ENCODE measurements around the gene FGF5. TPM values are rescaled to one million over a fixed set of nuclear protein-coding genes. Genes with fewer than 3 reads are reported as not detected.
"Not testable (repeated sequence)": the region's sequence is repeated elsewhere in the genome, so short reads cannot be mapped to it uniquely, and the experiment has no call there.

The FGF5 gene
- total RNA-seq: 2.5 and 9.0 TPM in 2 replicates

DNA sequence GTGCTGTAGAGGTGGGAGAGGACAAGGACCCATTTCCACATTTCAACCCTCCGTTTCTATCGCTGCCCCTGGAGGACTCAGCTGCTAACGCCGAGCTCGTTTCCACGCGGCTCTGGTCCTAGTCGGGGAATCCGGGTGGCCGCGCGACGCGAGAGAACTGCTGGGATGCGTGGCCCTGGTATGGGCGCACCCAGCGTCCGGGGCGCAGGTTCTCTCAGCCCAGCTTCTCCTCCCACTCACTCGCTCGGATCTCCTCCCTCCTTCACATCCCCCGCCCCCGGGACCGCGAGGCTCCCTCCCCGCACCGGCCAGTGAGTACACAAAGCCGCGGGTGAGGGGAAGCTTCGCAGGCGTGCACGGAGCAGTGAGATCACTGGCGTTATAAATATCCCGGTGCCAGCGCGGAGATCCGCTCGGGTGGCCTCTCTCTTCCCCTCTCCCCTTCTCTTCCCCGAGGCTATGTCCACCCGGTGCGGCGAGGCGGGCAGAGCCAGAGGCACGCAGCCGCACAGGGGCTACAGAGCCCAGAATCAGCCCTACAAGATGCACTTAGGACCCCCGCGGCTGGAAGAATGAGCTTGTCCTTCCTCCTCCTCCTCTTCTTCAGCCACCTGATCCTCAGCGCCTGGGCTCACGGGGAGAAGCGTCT lies at the start of gene FGF5:
TSS of gene FGF5 (plus strand) at position 412 of the 649 bp plus-strand sequence. CDS start at position 573, 161 bp downstream.
- DNase-seq (ENCODE audit: low read depth): peak; percentile 63

DNA sequence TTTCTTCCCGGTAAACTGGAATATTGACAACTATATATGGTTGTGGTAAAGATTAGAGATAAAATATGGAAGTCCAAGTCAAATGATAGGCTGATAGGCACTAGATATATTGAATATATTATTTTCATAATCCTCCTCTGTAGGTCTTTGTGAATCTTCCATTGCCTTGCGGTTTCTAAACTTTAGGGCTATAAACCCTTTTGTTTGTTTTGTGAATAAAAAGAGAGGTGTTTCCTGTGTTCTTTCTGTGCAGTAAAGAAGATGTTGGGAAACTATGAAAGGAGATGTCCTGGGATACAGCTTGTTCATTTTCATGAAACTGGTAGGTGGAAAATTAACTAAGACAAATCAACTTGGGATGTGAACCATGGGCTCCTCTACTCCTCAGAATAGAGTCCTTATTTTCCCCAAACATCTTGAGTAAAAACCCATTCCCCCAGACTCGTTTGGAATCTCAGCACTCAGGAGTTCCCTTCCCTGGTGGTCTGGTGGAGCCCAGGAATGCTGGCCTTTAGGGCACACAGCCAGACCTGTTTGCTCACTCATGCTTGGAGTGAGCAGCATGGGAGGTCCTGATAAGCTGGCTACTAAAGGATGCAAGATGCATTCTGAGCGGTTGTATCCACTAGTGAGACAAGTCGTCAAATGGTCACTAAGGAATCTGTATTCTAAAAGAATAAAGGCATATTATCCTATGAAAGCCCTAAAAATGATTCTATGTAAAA lies 47.0 kb upstream of the FGF5 start:
- DNase-seq (ENCODE audit: low read depth): peak; percentile 26

GRCh38 chr4:80220711-80221110 lies 45.8 kb upstream of the FGF5 start:
- no peak for DNase-seq (ENCODE audit: low read depth)

DNA sequence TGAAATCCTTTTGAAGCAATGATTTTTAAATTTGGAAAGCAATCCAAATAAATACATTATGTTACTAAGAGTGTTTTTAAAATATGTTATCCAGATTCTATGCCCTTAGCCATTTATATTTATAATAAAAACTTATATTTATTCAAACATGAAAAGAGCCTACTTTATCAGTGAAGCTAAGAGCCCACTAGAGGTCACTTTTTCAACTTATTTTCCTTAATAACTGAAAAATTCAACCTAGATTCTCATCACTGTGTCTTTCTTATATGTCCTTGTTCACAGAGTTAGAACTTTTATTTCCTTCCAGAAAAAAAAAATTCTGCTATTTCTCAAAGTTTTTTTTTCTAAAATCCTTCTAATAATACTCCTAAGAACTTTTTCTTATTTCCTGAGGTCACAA lies 45.3 kb upstream of the FGF5 start:
- peak; percentile 42 for DNase-seq (ENCODE audit: low read depth)

DNA sequence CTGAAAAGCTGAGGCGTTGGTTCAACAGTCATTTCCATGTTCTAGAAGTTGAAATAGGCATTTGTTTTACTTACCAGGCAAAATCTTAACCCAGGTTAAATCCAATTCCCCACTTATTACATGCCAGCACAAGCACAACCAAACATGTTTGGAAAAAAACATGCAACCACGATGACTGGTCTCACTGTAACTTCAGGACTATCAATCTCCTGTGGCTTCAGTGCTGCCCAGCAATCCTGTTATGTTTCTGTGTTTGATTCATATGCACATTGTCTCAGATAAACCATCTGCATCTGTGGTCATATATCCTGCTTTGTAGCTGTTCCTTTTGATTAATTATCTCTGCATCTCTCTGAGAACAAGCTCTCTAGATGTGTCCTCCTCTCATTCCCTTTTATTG lies 40.9 kb upstream of the FGF5 start:
- DNase-seq (ENCODE audit: low read depth): no peak

GRCh38 chr4:80226094-80226493 lies 40.4 kb upstream of the FGF5 start:
- DNase-seq (ENCODE audit: low read depth): no peak

GRCh38 chr4:80228460-80228859 lies 38.0 kb upstream of the FGF5 start:
- DNase-seq (ENCODE audit: low read depth): no peak

DNA sequence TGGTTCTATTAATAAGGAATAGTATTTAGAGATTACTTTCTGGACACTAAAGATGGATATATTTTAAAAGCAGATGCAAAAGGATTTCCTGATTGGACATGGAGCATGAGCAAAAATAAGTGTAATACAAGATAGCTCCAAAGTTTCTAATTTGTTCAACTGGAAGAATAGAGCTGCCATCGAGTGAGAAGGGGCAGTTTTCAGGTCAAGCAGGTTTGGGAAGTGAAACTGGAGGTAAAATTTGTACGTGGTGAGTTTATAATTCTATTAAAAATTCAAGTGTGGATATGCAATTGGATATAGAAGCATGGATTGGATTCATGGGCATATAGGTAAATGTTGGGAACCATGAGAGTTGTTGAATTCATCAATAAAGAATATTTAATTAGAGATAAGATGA lies 37.3 kb upstream of the FGF5 start:
- DNase-seq (ENCODE audit: low read depth): no peak

- DNase-seq (ENCODE audit: low read depth): no peak
Observed at GRCh38 chr4:80229590-80229989, 36.9 kb upstream of the FGF5 start.

DNA sequence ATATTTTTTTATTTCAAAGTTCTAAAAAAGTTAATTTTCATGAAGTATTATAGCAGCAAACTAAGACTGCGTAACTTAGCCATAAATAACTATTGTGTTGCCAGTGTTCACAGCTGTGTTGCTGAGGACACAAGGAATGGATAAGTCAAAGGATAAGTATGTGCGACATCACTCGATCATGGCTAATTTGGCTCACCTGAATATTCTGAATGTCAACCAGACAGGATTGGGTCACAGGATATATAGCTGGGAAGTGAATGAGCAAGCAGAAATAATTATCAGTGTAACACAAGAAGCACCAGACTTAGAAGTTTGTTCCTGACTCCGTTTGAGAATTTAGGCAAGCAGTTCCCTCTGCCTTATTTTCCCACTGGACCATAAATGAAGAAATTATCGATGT lies 35.3 kb upstream of the FGF5 start:
- no peak for DNase-seq (ENCODE audit: low read depth)

DNA sequence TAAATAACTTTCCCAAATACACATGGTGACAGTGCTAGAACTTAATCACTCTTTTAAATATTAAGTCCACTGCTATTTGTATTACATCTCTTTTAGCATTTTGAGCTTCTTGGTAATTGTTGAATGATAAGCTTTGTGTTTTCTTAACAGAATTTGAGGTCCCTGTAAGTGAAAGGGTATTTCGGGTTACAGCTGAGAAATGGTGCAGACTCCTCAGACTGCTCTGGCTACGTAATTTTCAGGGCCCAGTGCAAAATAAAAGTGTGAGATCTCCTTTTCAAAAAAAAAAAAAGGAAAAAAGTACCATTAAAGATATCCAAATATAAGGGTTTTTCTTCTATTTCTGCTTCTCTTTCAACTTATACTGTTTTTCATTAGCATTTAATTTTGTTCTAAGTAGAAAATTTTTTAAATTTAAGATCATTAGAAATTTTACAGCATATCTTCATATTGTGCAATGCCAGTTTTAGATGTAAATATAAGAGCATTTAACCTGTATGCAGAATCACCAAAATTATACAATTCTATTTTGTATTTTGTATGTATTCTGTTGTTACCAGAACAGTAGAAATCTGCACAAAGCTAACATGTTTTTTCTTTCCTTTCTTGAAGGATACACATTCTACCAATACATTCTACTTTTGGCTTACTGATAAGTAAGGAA lies 33.6 kb upstream of the FGF5 start:
- DNase-seq (ENCODE audit: low read depth): no peak

DNA sequence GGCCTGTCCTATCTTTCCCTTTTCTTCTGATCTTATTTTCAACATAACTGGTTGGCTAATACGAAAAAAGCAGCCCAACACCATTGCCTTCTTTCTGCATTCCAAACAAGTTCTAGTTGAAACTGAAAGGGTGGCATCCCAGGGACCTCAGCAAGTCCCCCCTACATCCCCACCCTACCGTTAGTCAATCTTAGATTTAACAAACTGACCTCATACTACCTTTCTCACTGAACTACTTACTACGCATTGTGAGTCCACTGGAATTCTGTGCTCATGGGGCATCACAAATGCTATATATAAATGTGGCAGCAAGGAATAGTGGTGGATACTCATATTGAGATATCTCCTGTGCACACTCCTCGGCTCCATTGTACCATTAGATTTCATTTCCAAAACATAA lies 33.1 kb upstream of the FGF5 start:
- no peak for DNase-seq (ENCODE audit: low read depth)

DNA sequence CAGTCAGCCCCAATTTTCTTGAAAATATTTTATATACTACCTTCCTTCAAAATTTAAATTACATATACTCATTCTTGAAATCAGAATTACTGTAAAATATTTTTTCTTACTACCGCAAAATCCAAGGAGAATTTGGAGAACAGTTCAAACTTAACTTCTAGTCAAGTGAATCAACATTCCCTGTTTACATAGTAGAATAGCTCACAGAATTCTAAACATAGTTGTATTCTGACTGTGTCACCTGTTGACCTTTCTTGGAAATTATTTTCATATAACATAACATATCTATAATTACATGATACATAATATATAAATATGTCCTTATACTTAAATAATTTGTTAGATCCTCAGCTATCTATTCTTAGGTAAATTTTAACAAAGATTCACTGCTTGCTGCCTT lies 31.0 kb upstream of the FGF5 start:
- no peak for DNase-seq (ENCODE audit: low read depth)

DNA sequence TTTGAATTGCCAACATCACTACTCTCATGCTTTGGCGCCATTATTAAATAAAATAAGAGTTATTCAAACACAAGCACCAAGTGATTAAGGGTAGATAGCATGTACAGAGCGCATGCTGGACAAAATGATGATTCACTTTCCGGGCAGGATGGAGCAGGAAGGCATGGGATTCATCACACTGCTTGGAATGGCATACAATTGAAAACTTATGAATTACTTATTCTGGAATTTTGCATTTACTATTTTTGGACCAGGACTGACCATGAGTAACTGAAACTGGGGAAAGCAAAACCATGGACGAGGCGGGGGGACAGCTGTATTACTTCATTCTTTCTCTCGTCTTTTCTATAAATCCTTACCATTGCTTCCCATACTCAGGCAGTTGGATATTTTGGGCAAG lies 28.5 kb upstream of the FGF5 start:
- DNase-seq (ENCODE audit: low read depth): peak; percentile 45

DNA sequence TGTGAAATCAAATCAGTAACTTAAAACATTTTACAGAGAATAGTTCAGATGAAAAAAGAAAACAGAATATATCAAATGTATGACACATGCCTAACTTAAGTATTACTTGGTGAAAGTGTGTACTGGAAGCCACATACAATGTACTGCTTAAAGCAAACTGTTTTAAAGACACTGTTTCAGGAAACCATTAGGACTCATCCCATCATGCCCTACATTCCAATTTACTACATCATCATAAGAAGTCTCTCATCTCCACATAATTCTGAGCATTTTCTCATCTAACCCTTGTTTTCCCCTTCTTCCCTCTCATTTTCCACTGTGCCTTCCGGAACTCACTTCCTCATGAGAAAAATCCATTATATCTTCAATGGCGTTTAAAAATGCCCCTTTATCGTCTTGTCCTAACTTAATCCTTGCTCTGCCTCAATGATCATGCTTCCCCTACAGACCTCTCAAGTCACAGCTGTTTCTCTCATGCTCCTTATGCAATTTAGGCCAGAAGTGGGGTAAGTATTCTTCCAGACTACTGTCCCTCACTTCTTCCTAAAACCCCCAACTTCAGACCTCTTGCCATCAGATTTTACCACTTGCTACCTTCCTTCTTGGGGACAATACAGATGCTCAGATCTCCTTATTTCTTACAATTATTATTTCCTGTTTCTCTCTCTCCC lies 26.8 kb upstream of the FGF5 start:
- DNase-seq (ENCODE audit: low read depth): no peak

DNA sequence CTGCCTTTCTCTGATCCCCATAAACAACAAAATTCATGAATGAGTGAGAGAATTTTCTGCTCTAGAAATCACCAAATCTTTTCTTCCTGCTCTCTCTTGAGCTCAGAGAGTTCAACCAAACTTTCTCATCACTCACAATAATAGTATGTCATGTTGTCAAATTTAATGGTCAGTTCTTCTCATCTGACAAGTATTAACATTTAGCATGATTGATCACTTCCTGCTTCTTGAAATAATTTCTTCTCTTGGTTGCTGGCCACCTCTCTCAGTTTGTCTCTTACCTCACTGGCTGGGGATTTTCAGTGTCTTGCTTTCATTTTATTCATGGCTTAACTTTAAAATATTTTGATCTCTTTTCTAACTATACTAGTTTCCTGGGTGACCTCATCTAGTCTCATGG lies 25.5 kb upstream of the FGF5 start:
- DNase-seq (ENCODE audit: low read depth): no peak

- no peak for DNase-seq (ENCODE audit: low read depth)
Observed at GRCh38 chr4:80243274-80244018, 23.0 kb upstream of the FGF5 start.

DNA sequence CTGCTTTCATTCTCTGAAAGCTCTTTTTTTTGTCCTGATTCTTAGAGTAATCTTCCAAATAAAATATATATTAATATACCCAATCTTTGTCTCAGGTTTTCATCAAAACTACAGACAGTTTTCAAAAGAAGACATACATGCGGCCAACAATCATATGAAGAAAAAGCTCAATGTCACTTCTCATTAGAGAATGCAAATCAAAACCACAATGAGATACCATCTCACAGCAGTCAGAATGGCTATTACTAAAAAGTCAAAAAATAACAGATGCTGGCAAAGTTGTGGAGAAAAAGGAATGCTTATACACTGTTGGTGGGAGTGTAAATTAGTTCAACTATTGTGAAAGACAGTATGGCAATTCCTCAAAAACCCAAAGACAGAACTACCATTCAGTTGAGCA lies 19.0 kb upstream of the FGF5 start:
- DNase-seq (ENCODE audit: low read depth): not testable (repeated sequence)

DNA sequence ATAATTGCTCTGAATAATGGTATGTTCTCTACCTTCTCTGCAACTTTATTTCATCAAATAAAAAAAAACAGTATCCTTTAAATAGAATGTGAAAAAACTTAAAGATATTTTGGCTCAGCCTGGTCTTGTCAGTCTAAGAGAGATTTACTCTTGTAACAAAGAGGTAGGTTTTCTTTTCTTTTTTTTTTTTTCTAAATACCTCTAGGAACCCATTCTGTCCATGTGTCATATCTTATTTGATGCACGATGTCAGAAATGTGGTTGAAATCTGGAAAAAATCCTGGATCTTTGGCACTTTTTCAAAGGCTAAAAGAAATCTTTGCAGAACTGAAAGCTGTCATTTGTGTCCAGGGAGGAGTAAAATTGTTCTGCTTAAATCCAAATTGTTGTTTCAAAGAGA lies 17.3 kb upstream of the FGF5 start:
- DNase-seq (ENCODE audit: low read depth): no peak

- DNase-seq (ENCODE audit: low read depth): no peak
Observed at GRCh38 chr4:80252427-80252826, 14.0 kb upstream of the FGF5 start.

DNA sequence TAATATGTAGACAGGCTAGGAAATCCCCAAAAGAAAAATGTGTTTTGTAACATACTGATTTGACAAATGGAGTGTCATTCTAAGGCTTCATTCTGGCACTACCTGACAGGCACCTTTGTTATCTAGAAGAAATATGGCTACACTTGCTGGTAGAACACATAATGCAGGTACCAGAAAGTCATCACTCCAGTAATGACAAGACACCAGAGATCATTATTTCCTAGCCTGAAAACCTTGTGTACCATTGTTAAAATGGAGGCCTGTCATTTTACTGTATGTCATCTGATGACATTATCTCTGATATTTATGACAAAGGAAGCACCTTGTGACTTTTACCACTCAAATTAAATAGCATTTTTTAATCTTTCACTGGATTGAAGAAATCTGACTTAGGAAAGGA lies 13.5 kb upstream of the FGF5 start:
- no peak for DNase-seq (ENCODE audit: low read depth)

DNA sequence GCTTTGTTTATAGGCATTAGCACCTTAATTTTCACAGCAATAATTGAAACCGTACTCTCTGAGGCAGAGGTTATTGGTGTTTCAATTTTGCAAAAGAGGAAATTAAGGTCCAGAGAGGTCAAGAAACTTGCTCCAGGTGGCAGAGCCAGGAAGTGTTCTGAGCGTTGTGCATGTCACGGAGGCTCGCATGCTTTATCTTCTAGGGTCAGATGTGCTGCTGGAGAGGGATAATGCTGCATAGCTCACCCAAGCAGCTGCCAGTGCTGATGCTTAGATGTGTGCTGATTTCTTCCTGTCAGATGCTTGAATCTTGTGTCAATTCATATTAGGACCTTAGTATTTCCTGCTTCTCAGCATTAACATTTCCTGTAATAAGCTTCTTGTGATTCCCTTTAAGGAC lies 13.0 kb upstream of the FGF5 start:
- no peak for DNase-seq (ENCODE audit: low read depth)
